GM10248 (cell line): ENCODE results near the gene OR7G2.

ENCODE experiments used
- CTCF ChIA-PET: fragments of 300-600 bp; sonication (Branson Sonifier 250); formaldehyde crosslinking; extraction: SDS; loops from one replicate; lab custom pipeline; 2021; ENCODE audit warnings: antibody characterized with exemption; lab: Yijun Ruan, JAX
- POLR2A ChIA-PET: fragments of 350-650 bp; sonication (Branson Sonifier 250); formaldehyde crosslinking; extraction: SDS; loops from one replicate; lab custom pipeline; 2020; ENCODE audit warnings: antibody characterized with exemption; lab: Yijun Ruan, JAX
- DNase-seq: peaks from one replicate; pipeline ENCODE4 v3.0.0; 2012; ENCODE audit errors: extremely low spot score
- TF ChIP-seq, protein P1 (sequence below): IDR thresholded peaks from 2 replicates; pipeline ENCODE4 v1.5.1; 2012; ENCODE audit warnings: mild to moderate bottlenecking, low read depth; ENCODE audit errors: extremely low read depth, missing control alignments, control extremely low read depth

Gene OR7G2

DNA sequence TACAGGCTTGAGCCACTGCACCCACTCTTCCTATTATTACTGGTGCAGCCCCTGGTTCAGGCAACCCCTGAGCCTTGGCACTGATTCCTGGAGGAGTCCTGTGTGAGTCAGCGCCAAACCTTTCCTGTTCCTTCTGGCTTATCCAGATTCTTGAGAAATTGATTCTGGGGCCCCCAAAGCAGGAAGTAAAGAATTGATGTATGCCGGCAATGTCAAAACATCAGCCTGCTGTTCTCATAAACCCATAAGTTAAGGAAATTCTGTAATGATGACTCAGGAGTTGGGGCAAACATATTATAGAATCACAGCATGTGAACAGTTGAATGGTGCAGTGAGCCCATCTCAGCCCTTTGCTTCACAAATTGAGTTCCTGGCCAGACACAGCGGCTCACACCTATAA lies 20.9 kb upstream of the OR7G2 start:
- TF ChIP-seq, protein P1, sequence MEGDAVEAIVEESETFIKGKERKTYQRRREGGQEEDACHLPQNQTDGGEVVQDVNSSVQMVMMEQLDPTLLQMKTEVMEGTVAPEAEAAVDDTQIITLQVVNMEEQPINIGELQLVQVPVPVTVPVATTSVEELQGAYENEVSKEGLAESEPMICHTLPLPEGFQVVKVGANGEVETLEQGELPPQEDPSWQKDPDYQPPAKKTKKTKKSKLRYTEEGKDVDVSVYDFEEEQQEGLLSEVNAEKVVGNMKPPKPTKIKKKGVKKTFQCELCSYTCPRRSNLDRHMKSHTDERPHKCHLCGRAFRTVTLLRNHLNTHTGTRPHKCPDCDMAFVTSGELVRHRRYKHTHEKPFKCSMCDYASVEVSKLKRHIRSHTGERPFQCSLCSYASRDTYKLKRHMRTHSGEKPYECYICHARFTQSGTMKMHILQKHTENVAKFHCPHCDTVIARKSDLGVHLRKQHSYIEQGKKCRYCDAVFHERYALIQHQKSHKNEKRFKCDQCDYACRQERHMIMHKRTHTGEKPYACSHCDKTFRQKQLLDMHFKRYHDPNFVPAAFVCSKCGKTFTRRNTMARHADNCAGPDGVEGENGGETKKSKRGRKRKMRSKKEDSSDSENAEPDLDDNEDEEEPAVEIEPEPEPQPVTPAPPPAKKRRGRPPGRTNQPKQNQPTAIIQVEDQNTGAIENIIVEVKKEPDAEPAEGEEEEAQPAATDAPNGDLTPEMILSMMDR, result no peak
- no peak for DNase-seq
- CTCF ChIA-PET, result no interaction called here
- POLR2A ChIA-PET, result no interaction called here

DNA sequence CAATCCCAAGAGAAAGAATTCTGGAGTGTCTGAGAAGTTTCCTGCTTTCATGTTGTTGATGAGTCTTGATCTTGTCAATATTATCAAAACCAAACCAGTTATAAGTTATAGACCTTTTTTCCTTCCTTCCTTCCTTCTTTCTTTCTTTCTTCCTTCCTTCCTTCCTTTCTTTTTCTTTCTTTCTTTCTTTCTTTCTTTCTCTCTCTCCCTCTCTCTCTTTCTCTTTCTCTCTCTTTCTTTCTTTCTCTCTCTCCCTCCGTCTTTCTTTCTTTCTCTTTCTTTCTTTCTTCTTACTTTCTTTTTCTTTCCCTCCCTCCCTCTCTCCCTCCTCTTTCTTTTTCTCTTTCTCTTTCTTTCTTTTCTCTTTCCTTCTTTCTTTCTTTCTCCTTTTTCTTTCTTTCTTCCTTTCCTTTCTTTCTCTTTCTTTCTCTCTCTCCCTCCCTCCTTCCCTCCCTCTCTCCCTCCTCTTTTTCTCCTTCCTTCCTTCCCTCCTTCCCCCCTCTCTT lies 19.7 kb upstream of the OR7G2 start, which contains the start of gene OR7G3:
TSS of gene OR7G3 (minus strand) at position 51 of the 506 bp plus-strand sequence. CDS start at position 51, 0 bp downstream.
- CTCF ChIA-PET, result no interaction called here
- TF ChIP-seq, protein P1, result no peak
- no peak for DNase-seq
- POLR2A ChIA-PET, result no interaction called here

DNA sequence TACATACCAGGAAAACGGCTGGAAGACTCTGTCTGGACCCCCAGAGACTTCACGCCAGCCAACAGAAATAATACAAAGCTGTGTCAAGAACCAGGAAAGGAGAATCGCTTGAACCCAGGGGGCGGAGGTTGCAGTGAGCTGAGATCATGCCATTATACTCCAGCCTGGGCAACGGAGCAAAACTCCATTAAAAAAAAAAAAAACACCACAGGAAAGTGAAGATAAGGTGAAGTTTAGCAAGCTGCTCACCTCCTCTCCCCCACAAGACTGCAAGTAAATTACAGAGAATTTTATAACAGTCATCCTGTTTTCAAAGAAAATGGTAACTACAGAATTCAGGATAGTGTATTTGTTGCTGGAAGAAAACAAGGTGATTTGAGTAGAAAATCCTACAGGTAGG lies 9.3 kb upstream of the OR7G2 start:
- TF ChIP-seq, protein P1, result no peak
- no peak for DNase-seq
- ChIA-PET CTCF (no interaction called here), POLR2A (no interaction called here)

DNA sequence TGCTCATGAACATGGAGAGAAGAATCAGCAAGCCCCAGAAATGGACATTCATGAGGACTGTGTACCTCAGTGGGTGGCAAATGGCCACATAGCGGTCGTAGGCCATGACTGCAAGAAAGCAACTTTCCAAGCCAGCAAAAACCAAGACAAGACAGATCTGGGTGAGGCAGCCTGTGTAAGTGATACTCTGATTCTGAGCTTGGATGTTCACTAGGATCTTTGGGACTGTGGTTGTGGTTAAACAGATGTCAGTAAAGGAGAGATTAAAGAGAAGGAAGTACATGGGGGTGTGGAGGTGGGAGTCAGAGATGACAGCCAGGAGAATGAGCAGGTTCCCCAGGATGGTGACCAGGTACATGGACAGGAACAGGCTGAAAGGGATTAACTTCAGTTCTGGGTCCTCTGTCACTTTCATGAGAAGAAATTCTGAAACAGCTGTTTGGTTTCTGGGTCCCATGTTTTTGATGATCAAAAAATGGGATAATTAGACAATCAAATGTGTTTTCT lies 8.1 kb upstream of the OR7G2 start, which contains the start of gene OR7G1:
TSS of gene OR7G1 (minus strand) at position 457 of the 507 bp plus-strand sequence. CDS start at position 457, 0 bp downstream.
- DNase-seq, result no peak
- ChIA-PET POLR2A (no interaction called here), CTCF (no interaction called here)
- TF ChIP-seq, protein P1, result no peak

DNA sequence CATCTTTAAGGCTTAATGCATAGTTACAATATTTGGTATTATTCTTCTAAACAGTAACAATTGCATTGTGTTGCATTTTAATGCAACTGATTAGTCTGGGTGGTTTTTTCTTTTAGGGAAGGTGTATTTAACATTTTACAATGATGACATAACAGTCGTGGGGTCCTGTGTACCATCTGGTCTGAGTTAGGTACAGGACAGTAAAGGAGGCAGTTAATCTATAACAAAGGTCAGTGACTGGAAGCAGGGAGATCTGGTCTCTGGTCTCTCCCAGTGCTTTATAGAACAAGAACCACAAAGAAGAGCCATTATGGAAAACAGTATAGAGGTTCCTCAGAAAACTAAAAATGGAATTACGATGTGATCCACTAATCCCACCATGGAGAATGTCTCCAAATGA lies 2.7 kb upstream of the OR7G2 start:
- TF ChIP-seq, protein P1, result no peak
- ChIA-PET CTCF (no interaction called here), POLR2A (no interaction called here)
- DNase-seq, result no peak

DNA sequence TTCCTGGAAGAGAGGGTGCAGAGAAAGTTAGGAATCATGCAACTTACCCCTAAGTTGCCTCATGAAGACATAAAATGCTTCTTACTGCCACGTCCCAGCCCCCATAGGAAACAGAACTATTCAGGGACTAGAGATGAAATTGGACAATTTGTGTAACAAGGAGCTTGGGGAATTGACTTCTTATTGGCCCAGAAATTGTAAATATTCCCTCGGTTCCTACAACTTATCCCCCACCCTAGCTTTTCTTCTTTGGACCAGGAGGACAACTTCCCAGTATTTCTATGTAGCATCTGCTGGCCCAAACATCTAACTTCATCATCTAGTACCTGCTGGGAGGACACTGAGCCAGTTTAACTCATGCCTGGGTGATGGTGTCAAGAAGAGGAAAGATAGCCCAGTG lies 20.5 kb downstream of the OR7G2 start, which contains the start of gene OR1M1:
TSS of gene OR1M1 (plus strand) at position 301 of the 400 bp plus-strand sequence. CDS start 6,184 bp downstream, outside the sequence.
- CTCF ChIA-PET, result no interaction called here
- TF ChIP-seq, protein P1, result no peak
- no peak for DNase-seq
- POLR2A ChIA-PET, result no interaction called here
